Measurements from ENCODE around the gene HCN2.

HCN2 gene

GRCh38 chr19:643736-644135 lies 54.1 kb downstream of the HCN2 start:
- TF ChIP-seq GATA1 (IDR thresholded peaks at IDR 0.05; ENCODE audit: low read depth, low read length) (no peak), POLR2A (IDR thresholded peaks at IDR 0.05; ENCODE audit: low read length) (no peak)
- no peak for DNase-seq

- TF ChIP-seq POLR2A (IDR thresholded peaks at IDR 0.05; ENCODE audit: low read length) (no peak), GATA1 (IDR thresholded peaks at IDR 0.05; ENCODE audit: low read depth, low read length) (no peak)
- DNase-seq: no peak
Measured at GRCh38 chr19:644363-644762, 54.7 kb downstream of the HCN2 start.

- TF ChIP-seq GATA1 (IDR thresholded peaks at IDR 0.05; ENCODE audit: low read depth, low read length) (no peak), POLR2A (IDR thresholded peaks at IDR 0.05; ENCODE audit: low read length) (no peak)
- no peak for DNase-seq
Measured at GRCh38 chr19:644789-645188, 55.1 kb downstream of the HCN2 start.

GRCh38 chr19:645912-646778 lies 56.5 kb downstream of the HCN2 start:
- DNase-seq: no peak
- TF ChIP-seq POLR2A (IDR thresholded peaks at IDR 0.05; ENCODE audit: low read length): no peak
- no peak for TF ChIP-seq GATA1 (IDR thresholded peaks at IDR 0.05; ENCODE audit: low read depth, low read length)

GRCh38 chr19:646779-647565 lies 57.3 kb downstream of the HCN2 start:
- TF ChIP-seq POLR2A (IDR thresholded peaks at IDR 0.05; ENCODE audit: low read length) (no peak), GATA1 (IDR thresholded peaks at IDR 0.05; ENCODE audit: low read depth, low read length) (no peak)

GRCh38 chr19:647566-648284 lies 58.0 kb downstream of the HCN2 start:
- no peak for DNase-seq
- TF ChIP-seq POLR2A (IDR thresholded peaks at IDR 0.05; ENCODE audit: low read length) (no peak), GATA1 (IDR thresholded peaks at IDR 0.05; ENCODE audit: low read depth, low read length) (no peak)

More at GRCh38 chr19:646779-647565, 57.3 kb downstream of the HCN2 start:
- no peak for DNase-seq

GRCh38 chr19:648305-648704 lies 58.6 kb downstream of the HCN2 start:
- no peak for DNase-seq
- no peak for TF ChIP-seq POLR2A (IDR thresholded peaks at IDR 0.05; ENCODE audit: low read length)

- TF ChIP-seq POLR2A (IDR thresholded peaks at IDR 0.05; ENCODE audit: low read length) (no peak), GATA1 (IDR thresholded peaks at IDR 0.05; ENCODE audit: low read depth, low read length) (no peak)
- no peak for DNase-seq
Measured at GRCh38 chr19:648904-649801, 59.5 kb downstream of the HCN2 start.

GRCh38 chr19:650121-650520 lies 60.4 kb downstream of the HCN2 start:
- no peak for TF ChIP-seq POLR2A (IDR thresholded peaks at IDR 0.05; ENCODE audit: low read length)
- no peak for DNase-seq

GRCh38 chr19:651114-651818 lies 61.6 kb downstream of the HCN2 start:
- no peak for DNase-seq
- TF ChIP-seq GATA1 (IDR thresholded peaks at IDR 0.05; ENCODE audit: low read depth, low read length) (no peak), POLR2A (IDR thresholded peaks at IDR 0.05; ENCODE audit: low read length) (no peak)

- TF ChIP-seq GATA1 (IDR thresholded peaks at IDR 0.05; ENCODE audit: low read depth, low read length) (no peak), POLR2A (IDR thresholded peaks at IDR 0.05; ENCODE audit: low read length) (no peak)
- DNase-seq: no peak
Measured at GRCh38 chr19:651991-652390, 62.3 kb downstream of the HCN2 start.

- no peak for DNase-seq
Measured at GRCh38 chr19:652467-653389, 63.0 kb downstream of the HCN2 start.

More at GRCh38 chr19:652467-653389, 63.0 kb downstream of the HCN2 start:
- TF ChIP-seq GATA1 (IDR thresholded peaks at IDR 0.05; ENCODE audit: low read depth, low read length) (no peak), POLR2A (IDR thresholded peaks at IDR 0.05; ENCODE audit: low read length) (no peak)
